CD4-positive, alpha-beta T cell treated with Interleukin-4 for 1 hour (primary cell): ENCODE data around the gene TRMT1.
"Not testable (repeated sequence)": the region's sequence is repeated elsewhere in the genome, so short reads cannot be mapped to it uniquely, and the experiment has no call there.

Experiments used
- DNase-seq, 2 donors: peaks; one replicate each; pipeline ENCODE4 v3.0.0-alpha.2; 2020 to 2022

TRMT1 gene

DNA sequence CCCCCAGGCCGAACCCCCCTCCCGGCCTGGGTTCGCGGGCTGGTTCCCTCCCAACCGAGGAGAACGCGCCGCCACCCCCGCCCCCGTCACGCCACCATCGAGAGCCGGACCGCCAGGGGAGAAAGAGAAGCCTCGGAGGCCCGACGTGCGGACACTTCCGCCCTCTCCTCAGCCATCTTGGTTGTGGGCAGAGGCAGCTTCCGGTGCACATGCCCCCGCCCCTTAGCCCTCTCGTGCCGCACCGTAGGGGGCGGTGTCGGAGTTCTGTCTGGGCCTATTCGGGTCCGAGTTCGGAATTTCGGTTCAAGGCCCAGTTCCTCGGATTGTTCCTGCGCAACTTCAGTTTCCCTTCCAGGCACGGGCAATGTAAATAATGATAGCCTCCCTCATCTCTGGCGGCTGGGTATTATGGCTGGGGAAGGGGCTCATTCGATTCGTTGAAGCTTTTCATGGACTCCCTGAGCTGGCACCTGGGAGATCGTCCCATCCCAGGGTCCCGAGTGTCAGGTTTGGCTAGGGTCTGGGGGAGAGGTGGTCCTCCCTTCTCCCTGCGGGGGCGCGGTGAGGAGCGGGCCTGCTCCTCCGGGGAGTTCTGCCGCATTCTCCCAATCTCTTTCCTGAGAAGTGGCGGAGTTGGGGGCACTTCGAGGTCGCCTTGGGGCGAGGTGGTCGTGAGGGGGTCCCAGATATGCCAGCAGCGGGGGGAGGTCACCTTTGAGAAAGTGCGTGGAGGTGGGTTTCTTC lies 33.8 kb upstream of the TRMT1 start, which contains the start of the genes IER2 and STX10:
IER2 (plus strand) TSS at position 225 of the 744 bp plus-strand sequence. CDS start 2,776 bp downstream, outside the sequence.
STX10 (minus strand) TSS at position 189 of the 744 bp plus-strand sequence. CDS start 202 bp downstream, outside the sequence.
- peak; percentile 95 for DNase-seq

DNA sequence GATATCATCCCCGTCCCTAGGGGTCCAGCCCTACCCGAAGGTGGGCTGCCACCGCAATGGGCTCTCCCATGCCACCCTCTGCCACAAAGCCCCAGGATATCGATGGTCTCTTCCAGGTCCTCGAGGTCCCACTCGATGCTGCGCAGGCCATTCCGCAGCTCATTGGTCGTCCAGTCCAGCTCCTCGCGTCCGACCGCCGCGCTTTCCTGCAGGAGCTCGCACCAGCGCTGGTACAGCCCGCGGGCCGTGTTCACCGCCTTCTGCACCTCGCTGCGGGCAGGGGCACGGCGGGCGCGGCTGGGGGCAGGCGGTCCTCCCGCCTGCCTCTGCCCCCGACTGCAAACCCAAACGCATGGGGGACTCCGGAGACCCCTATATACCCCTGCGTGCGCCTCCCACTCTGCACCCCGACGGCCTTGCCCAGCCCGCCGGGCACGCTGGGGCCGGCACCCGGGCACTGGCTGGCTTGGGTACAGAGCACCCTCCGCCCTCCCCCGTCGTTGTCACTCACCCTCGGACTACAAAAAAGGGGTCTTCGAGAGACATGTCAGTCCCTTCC lies 33.2 kb upstream of the TRMT1 start:
- DNase-seq = no peak

DNA sequence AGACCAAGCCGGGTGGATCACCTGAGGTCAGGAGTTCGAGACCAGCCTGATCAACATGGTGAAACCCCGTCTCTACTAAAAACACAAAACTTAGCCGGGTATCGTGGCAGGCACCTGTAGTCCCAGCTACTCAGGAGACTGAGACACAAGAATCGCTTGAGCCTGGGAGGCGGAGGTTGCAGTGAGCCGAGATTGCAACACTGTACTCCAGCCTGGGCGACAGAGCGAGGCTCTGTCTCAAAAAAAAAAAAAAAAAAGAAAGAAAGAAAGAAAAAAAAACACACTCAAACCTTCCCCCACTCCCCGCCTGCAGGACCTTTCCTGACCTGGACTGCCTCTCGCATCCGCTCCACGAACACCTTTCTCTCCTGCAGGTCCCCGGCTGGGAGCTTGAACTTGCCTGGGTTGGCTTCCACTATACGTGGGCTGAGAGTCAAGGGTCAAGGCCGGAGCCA lies 32.7 kb upstream of the TRMT1 start:
- DNase-seq = not testable (repeated sequence)

DNA sequence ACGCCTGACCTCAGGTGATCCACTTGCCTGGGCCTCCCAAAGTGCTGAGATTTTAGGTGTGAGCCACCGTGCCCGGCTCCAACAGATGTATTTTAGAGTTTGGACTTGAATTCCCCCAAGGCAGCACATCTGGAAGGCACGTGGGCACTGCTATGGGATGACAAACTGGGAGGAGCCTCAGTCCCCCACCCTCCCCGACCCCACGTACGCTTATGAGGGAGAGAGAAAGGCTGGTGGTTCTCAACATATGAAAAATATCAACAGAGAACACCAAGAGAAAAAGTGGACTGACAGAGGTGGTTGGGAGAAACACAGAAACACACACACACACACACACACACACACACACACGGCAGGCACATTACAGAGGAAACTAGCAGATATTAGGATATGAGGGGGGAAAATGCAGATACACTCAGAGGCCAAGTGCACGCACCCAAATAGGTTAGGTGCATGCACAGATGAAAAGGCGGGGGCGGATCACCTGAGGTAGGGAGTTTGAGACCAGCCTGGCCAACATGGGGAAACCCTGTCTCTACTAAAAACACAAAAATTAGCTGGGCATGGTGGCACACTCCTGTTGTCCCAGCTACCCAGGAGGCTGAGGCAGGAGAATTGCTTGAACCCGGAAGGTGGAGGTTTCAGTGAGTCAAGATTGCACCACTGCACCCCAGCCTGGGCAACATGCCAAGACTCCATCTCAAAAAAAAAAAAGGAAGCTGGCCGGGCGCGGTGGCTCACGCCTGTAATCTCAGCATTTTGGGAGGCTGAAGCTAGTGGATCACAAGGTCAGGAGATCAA lies 30.4 kb upstream of the TRMT1 start:
- peak in 1 of 2 donors; percentile 56 for DNase-seq

DNA sequence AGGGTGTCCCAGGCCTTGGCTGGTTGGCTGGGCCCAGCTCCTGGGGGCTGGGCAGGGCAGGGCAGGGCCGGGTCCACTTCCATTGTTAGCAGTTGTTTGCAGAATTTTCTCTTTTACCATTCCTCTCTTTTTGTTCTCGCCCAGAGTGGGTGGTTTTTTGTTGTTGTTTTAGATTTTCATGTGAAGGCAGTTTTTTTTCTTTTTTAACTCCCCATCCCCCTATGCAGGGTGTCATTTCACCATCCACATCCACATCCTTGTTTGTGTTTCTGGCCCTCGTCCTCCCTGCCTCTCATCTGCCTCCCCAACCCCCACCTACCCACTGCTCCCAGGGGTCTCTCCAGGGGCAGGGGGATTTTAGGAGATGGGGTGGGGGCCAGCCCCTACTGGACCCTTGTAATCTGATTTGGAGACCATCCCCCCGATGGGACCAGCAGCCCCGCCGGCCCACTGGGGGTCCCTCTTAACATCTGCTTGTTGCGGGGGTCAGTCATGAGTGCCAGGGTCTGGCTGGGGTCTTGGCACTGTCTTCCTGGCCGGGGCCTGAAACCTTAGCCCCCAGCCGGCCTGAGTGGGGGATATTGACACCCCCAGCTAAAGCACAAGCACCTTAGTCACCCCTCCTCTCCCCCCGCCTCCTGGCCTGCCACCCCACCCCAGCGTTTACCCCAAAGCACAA lies 23.2 kb upstream of the TRMT1 start:
- DNase-seq = no peak

DNA sequence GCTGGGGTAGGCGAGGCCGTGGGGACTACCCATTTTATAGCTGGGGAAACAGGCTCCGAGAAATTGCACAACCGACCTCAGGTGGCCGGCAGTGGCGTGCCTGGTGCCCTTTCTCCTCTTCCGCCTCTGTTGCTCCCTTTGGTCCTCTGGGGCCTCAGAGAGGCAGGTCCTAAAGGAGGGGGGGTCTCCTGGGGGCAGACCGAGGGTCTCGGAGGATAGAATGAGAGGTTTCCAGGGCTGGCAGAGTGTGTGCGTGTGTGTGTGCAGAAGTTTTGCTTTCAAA lies 22.3 kb upstream of the TRMT1 start:
- DNase-seq = no peak

DNA sequence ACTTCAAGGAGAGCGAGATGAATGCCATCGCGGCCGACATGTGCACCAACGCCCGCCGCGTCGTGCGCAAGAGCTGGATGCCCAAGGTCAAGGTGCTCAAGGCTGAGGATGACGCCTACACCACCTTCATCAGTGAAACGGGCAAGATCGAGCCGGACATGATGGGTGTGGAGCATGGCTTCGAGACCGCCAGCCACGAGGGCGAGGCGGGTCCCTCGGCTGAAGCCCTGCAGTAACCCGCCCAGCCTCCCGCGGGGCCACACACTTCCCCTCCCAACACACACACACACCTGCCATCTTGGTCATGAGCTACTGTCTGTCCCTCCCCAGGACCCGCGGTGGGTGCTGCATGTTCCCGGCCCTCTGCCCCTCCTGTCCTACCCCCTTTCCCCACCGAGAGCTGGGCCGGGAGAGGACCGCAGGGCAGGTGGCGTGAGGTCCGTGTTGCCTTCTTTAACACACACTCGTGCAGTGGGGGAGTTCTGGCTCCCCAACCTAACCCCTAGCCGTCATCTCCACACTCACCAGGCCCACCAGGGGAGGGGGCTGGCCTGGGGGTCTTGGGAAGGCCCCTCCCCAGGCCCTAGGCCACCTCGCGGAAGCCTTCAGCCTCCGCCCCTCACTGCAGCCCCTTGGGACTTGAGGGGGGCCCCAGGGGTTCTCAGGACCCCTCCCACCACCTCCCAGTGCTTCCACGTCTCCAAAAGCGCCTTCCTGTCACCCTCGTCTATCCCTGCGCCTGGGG lies 21.8 kb upstream of the TRMT1 start:
- DNase-seq = no peak

DNA sequence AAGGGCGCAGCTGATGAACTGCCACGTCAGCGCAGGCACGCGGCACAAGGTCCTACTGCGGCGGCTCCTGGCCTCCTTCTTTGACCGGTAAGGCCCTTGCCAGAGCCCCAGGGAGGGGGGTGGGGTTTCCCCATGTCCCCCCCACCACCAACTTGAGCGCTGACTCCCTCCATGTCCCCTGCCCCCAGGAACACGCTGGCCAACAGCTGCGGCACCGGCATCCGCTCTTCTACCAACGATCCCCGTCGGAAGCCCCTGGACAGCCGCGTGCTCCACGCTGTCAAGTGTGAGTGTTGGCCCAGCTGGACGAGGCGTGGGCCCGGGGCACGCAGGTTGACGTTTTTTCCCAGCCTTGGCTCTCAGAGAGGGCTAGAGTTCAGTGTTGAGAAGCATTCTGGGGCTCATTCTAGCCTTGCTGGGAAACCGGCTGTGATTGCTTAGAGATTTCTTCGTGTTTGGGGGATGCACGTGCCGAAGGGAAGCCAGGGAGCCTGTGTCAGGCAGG lies 20.8 kb upstream of the TRMT1 start:
- no peak for DNase-seq

DNA sequence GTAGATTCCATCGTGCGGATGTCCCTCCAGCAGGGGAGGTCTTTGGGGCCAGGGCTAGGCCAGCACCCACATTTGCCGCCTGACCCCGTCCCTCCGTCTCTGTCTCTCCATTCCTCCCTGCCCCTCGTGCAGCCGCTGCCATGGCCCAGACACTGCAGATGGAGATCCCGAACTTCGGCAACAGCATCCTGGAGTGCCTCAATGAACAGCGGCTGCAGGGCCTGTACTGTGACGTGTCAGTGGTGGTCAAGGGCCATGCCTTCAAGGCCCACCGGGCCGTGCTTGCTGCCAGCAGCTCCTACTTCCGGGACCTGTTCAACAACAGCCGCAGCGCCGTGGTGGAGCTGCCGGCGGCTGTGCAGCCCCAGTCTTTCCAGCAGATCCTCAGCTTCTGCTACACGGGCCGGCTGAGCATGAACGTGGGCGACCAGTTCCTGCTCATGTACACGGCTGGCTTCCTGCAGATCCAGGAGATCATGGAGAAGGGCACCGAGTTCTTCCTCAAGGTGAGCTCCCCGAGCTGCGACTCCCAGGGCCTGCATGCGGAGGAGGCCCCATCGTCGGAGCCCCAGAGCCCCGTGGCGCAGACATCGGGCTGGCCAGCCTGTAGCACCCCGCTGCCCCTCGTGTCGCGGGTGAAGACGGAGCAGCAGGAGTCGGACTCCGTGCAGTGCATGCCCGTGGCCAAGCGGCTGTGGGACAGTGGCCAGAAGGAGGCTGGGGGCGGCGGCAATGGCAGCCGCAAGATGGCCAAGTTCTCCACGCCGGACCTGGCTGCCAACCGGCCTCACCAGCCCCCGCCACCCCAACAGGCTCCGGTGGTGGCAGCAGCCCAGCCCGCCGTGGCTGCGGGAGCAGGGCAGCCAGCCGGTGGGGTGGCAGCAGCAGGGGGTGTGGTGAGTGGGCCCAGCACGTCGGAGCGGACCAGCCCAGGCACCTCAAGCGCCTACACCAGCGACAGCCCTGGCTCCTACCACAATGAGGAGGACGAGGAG lies 18.8 kb upstream of the TRMT1 start:
- DNase-seq = no peak

DNA sequence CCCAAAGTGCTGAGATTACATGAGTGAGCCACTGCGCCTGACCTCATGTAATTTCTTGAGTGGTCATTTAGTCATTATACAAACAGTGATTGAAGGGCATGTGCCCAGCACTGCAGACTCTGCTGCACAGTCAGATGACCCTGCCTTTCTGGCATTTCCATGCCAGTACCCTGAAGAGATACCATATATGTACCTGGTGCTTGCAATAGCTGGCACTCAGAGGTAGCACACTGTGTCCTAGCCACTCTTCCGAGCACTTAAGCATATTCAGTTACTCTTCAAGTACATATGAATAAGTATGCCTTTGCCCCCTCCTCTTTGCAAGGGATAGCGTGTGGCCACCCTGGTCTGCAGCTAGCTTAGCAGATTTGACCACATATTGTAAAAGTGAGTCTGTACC lies 18.1 kb upstream of the TRMT1 start:
- no peak for DNase-seq

DNA sequence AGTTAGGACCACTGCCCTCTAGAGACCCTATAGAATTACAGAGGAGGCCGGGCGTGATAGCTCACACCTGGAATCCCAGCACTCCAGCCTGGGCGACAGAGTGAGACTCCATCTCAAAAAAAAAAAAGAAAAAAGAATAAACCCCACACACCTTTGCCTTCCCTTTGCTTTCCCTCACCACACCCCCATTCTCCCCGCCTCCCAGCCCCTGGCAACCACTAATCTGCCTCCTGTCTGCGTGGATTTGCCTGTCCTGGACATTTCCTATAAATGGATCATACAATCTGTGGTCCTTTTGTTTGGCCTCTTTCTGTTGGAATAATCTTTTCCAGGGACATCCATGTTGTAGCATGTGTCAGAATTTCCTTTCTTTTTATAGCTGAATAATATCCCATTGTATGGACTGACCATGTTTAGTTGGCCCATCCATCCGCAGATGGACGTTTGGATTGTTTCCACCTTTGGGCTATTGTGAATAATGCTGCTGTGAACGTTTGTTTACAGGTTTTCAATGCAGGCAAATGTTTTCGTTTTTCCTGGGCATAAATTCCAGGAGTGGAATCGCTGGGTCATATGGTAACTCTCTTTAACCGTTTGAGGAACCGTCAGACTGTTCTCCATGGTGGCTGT lies 16.8 kb upstream of the TRMT1 start:
- no peak for DNase-seq

DNA sequence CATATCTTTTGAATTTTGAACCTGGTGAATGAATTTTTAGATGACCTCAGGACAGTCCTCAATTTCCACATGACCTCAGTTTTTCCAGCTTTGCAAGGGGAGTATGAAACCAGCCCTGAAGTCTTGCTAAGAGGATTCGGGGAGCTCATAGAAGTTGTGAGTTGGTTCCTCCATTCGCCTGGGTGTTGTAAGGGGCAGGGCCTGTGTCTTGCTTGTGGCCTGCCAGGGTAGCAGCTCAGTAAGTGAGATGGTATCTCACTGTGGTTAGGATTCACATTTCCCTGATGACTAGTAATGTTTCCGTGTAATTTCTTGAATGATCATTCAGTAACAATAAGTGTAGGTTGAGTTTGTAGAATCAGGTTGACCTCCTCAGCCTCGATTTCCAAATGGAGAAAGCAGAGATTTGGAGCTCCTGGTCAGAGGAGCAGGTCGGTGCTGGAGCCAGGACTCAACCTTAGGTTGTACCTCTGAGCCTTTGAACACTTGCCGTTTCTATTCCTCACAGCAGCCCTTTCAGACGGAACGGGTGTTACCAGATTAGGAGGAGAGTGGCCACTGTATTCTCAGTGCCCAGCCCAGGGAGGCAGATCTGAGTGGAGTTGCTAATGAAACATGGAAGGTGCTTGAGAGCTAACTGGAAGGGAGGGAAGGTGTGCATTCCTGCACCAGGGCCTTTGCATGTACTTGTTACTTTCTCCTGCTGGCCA lies 16.1 kb upstream of the TRMT1 start:
- DNase-seq = peak; percentile 32 to 62

DNA sequence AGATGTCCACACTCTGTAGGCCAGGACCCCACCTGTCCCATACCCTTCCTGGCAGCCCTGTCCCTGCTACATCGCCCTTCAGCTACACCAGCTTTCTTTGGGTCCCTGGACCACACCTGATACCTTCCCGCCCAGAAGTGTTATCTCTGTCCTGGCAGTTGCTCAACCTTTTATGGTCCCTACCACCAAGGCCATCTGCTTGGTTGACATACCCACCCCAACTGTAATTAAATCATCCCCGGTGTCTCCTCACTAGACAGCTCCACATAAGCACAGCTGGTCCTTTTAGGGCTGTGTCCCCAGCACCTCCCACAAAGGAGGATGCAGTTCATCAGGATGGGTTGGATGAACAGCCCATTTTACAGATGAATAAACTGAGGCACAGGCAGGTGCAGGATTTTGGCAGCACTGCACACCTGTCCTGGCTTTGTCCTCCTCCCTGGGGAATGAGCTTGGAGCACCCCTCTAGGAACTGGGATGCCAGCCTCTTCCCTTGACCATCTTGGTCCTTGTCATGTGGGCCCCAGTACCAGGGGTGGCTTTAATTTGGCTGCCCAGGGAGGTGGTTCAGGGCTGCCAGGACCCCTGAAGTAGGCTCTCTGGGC lies 14.4 kb upstream of the TRMT1 start:
- no peak for DNase-seq

DNA sequence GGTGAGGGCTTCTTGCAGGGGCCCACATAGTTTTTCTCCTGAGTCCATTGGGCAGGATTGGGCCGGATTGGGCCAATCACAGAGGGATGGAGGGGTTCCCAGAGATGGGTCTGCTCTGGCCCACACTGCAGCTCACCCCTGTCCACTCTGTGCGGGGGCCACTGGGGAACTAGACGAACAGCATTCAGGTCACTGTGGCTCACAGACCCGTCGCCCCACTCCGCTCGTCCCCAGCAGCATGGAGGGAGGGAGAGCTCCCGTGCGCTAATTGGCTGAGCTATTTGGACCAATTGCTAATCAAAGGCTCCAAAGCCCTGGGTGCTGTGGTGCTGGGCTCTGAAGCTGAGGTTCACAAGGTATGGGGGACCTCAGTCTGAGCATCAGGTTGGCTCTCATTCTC lies 12.8 kb upstream of the TRMT1 start:
- no peak for DNase-seq

DNA sequence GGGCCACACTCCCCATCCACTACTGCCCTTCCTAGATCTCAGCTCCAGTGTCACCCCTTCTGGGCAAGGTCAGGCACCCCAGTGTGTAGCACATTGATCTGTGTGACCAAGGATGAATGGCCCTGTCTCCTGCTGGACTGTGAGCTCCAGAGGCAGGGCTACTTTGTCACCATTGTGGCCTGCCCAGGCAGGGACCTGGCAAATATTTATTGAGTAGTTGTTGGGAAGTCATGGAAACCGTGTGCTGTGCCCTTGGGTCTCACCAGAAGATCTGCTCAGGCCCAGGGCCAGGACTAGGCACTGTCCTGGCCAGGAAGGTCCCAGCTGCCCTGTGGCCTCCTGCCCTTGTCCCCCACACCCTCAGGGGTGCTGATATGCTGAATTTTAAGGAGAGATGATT lies 12.0 kb upstream of the TRMT1 start:
- no peak for DNase-seq

DNA sequence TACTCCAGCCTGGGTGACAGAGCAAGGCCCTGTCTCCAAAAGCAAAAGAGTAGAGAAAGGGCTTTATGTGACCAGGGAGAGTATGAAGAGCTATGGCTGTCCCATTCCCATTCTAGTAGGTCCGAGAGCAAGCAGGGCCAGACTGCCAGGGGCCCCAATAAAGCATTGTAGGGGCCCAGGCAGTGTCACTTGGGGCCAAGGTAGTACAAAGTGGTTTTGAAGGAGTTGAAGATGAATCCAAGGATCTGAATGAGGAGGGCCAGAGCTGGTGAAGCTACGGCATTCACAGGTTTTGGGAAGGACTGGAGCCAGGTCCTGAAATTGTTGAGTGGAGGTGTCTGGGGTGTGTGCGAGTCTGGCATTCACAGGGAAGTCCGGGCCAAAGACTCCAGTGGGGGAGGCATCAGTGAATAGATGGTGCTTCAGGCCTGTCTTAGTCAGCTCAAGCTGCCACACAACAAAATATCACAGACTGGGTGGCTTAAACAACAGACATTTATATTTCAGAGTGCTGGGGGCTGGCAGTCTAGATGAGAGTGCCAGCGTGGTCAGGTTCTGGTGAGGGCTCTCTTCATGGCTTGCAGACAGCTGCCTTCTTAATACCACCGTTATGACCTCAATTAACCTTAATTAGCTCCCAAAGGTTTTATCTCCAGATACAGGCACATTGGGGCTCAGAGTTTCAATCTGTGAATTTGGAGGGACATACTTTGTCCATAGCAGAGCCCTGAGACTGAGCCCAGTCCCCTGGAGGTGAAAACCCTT lies 11.5 kb upstream of the TRMT1 start:
- DNase-seq = no peak

DNA sequence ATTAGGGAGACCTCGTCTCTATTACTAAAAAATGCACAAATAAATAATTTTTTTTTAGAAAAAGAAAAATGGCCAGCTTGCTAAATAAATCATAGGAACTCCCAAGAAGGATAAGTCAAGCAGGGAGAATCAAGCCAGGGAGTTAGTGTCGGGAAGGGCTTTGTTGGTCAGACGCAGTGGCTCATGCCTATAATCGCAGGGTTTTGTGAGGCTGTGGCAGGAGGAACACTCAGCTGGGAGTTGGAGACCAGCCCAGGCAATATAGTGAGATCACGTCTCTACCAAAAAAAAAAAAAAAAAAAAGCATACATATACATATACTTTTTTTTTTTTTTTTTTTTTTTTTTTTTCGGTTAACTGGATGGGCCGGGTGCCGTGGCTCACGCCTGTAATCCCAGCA lies 10.5 kb upstream of the TRMT1 start:
- DNase-seq = no peak
